ENCODE measurements around the gene MRPL53. TPM values are rescaled to one million over a fixed set of nuclear protein-coding genes. Genes with fewer than 3 reads are reported as not detected.

MRPL53 gene
- total and polyA plus RNA-seq, 2 of the 13 experiments (the other 11 are each of a cell fraction or from before 2014, with no cell fraction given), result 34.3 to 51.9 TPM

GRCh38 chr2:74502147-74502719 lies 29.8 kb upstream of the MRPL53 start (continued):
- no peak for TF ChIP-seq E2F2 (CRISPR knock-in tag; IDR thresholded peaks at IDR 0.05; ENCODE audit: borderline replicate concordance)
- TF ChIP-seq ZNF367 (CRISPR knock-in tag; IDR thresholded peaks at IDR 0.05; ENCODE audit: borderline replicate concordance), result no peak
- peak; percentile 39 for TF ChIP-seq ZFY (CRISPR knock-in tag; IDR thresholded peaks at IDR 0.05)
- TF ChIP-seq ZNF746 (CRISPR knock-in tag; IDR thresholded peaks at IDR 0.05), result peak; percentile 72
- TF ChIP-seq NAIF1 (CRISPR knock-in tag; IDR thresholded peaks at IDR 0.05; ENCODE audit: borderline replicate concordance), result peak; percentile 46; the same call in 1 of the 2 replicates
- no peak for TF ChIP-seq ZNF773 (CRISPR knock-in tag; IDR thresholded peaks at IDR 0.05; ENCODE audit: borderline replicate concordance)
- no peak for TF ChIP-seq USF2 (IDR thresholded peaks at IDR 0.05; ENCODE audit: low read depth, low read length)
- no peak for TF ChIP-seq USF2 (CRISPR knock-in tag; IDR thresholded peaks at IDR 0.05; ENCODE audit: borderline replicate concordance)
- TF ChIP-seq, protein P1, sequence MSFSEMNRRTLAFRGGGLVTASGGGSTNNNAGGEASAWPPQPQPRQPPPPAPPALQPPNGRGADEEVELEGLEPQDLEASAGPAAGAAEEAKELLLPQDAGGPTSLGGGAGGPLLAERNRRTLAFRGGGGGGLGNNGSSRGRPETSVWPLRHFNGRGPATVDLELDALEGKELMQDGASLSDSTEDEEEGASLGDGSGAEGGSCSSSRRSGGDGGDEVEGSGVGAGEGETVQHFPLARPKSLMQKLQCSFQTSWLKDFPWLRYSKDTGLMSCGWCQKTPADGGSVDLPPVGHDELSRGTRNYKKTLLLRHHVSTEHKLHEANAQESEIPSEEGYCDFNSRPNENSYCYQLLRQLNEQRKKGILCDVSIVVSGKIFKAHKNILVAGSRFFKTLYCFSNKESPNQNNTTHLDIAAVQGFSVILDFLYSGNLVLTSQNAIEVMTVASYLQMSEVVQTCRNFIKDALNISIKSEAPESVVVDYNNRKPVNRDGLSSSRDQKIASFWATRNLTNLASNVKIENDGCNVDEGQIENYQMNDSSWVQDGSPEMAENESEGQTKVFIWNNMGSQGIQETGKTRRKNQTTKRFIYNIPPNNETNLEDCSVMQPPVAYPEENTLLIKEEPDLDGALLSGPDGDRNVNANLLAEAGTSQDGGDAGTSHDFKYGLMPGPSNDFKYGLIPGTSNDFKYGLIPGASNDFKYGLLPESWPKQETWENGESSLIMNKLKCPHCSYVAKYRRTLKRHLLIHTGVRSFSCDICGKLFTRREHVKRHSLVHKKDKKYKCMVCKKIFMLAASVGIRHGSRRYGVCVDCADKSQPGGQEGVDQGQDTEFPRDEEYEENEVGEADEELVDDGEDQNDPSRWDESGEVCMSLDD (CRISPR knock-in tag; IDR thresholded peaks at IDR 0.05; ENCODE audit: borderline replicate concordance), result peak; percentile 66; the same call in 1 of the 2 replicates
- TF ChIP-seq ISX (CRISPR knock-in tag; conservative IDR thresholded peaks at IDR 0.05), result no peak
- TF ChIP-seq TP53 (CRISPR knock-in tag; conservative IDR thresholded peaks at IDR 0.05), result no peak
- TF ChIP-seq ZNF335 (CRISPR knock-in tag; IDR thresholded peaks at IDR 0.05), result no peak
- TF ChIP-seq EED (CRISPR knock-in tag; IDR thresholded peaks at IDR 0.05), result no peak
- TF ChIP-seq KLF12 (CRISPR knock-in tag; IDR thresholded peaks at IDR 0.05; ENCODE audit: borderline replicate concordance), result 0 out of 2 replicates have a peak, but pooled peaks have one; percentile 36
- no peak; the same call in 1 of the 2 replicates for TF ChIP-seq STAT5B (CRISPR knock-in tag; IDR thresholded peaks at IDR 0.05)
- TF ChIP-seq ZNF225 (CRISPR knock-in tag; IDR thresholded peaks at IDR 0.05), result no peak
- TF ChIP-seq ADNP (CRISPR knock-in tag; IDR thresholded peaks at IDR 0.05), result no peak
- TF ChIP-seq ELF1 (CRISPR knock-in tag; IDR thresholded peaks at IDR 0.05), result no peak
- no peak for TF ChIP-seq FOXJ3 (CRISPR knock-in tag; IDR thresholded peaks at IDR 0.05; ENCODE audit: borderline replicate concordance)
- TF ChIP-seq CAMTA2 (CRISPR knock-in tag; IDR thresholded peaks at IDR 0.05; ENCODE audit: borderline replicate concordance), result no peak
- no peak for TF ChIP-seq ZNF337 (CRISPR knock-in tag; IDR thresholded peaks at IDR 0.05; ENCODE audit: borderline replicate concordance, low read depth)
- 0 out of 2 replicates have a peak, but pooled peaks have one; percentile 29 for TF ChIP-seq KDM5A (IDR thresholded peaks at IDR 0.05; ENCODE audit: borderline replicate concordance, low read length)
- TF ChIP-seq MBD4 (IDR thresholded peaks at IDR 0.05; ENCODE audit: borderline replicate concordance, low read length), result no peak

All from HepG2 (cell line).